IMR-90 (cell line): ENCODE results near the gene ARHGEF18. TPM values are rescaled to one million over a fixed set of nuclear protein-coding genes. Genes with fewer than 3 reads are reported as not detected.
A peak's percentile ranks its signal among the peaks of the same experiment; 100 is the strongest.

ENCODE experiments used
- ATAC-seq: fragments of 200-7000 bp; cut with Tn5 transposase; 2 replicates; pipeline ENCODE4 v1.9.1; 2020; ENCODE audit warnings: low read depth, mild to moderate bottlenecking, moderate library complexity
- BruUV-seq: library from RNA; stranded (reverse); fragments of 400-500 nt; replicated peaks from 2 replicates; lab custom pipeline; 2021; lab: Mats Ljungman, UMichigan
- CTCF ChIA-PET: fragments of 300-600 bp; formaldehyde crosslinking; extraction: SDS; loops from one replicate; lab custom pipeline; 2021; ENCODE audit warnings: antibody characterized with exemption; lab: Yijun Ruan, JAX
- POLR2A ChIA-PET: fragments of 300-600 bp; sonication (Branson Sonifier 250); formaldehyde crosslinking; loops from one replicate; lab custom pipeline; 2022; ENCODE audit warnings: antibody characterized with exemption; ENCODE audit not compliant: unreplicated experiment; lab: Charles Lee
- DNase-seq: peaks from one replicate; pipeline ENCODE4 v3.0.0; 2013
- H2AFZ ChIP-seq: replicated peaks from 2 replicates; pipeline ENCODE3; 2013; ENCODE audit warnings: low read length, mild to moderate bottlenecking; ENCODE audit not compliant: poor library complexity
- H2AK5ac ChIP-seq: 2 replicates; pipeline ENCODE4 v1.6.1; 2013; ENCODE audit warnings: low read depth, low read length, inconsistent platforms
- H2AK9ac ChIP-seq: replicated peaks from 2 replicates; pipeline ENCODE3; 2013; ENCODE audit warnings: mild to moderate bottlenecking, low read depth, low read length, moderate library complexity; ENCODE audit not compliant: poor library complexity
- H2BK120ac ChIP-seq: 2 replicates; pipeline ENCODE4 v1.6.1; 2013; ENCODE audit warnings: low read depth, low read length, inconsistent platforms
- H2BK15ac ChIP-seq: 3 replicates; pipeline ENCODE4 v1.6.1; 2013; ENCODE audit warnings: low read depth, low read length, inconsistent platforms
- H2BK20ac ChIP-seq: 2 replicates; pipeline ENCODE4 v1.6.1; 2013; ENCODE audit warnings: low read depth, mild to moderate bottlenecking, inconsistent platforms, low read length, moderate library complexity
- H2BK5ac ChIP-seq: 2 replicates; pipeline ENCODE4 v1.6.1; 2013; ENCODE audit warnings: mild to moderate bottlenecking, low read depth, low read length, inconsistent platforms; ENCODE audit not compliant: poor library complexity, severe bottlenecking
- H3K14ac ChIP-seq: replicated peaks from 2 replicates; pipeline ENCODE4 v1.6.1; 2013; ENCODE audit warnings: low read depth, low read length, inconsistent platforms
- H3K18ac ChIP-seq: 2 replicates; pipeline ENCODE4 v1.6.1; 2013; ENCODE audit warnings: low read depth, low read length, control low read depth
- H3K23ac ChIP-seq: 2 replicates; pipeline ENCODE4 v1.6.1; 2013; ENCODE audit warnings: low read depth, low read length, inconsistent platforms
- H3K27ac ChIP-seq: 2 replicates; pipeline ENCODE4 v1.5.1; 2013; ENCODE audit warnings: mild to moderate bottlenecking, control low read depth, low read length; ENCODE audit not compliant: insufficient read depth
- H3K27me3 ChIP-seq: 2 replicates; pipeline ENCODE4 v1.6.1; 2013; ENCODE audit warnings: low read length; ENCODE audit not compliant: control insufficient read depth, insufficient read depth
- H3K36me3 ChIP-seq: 2 replicates; pipeline ENCODE4 v1.6.1; 2013; ENCODE audit warnings: low read length, mixed read lengths; ENCODE audit not compliant: control insufficient read depth, insufficient read depth
- H3K4ac ChIP-seq: 2 replicates; pipeline ENCODE4 v1.6.1; 2013; ENCODE audit warnings: low read depth, low read length, inconsistent platforms
- H3K4me1 ChIP-seq: 2 replicates; pipeline ENCODE4 v1.6.1; 2013; ENCODE audit warnings: low read length, mixed read lengths; ENCODE audit not compliant: control insufficient read depth, insufficient read depth
- H3K4me2 ChIP-seq: 2 replicates; pipeline ENCODE4 v1.6.1; 2013; ENCODE audit warnings: low read depth, mild to moderate bottlenecking, control low read depth, low read length, moderate library complexity
- H3K4me3 ChIP-seq: 2 replicates; pipeline ENCODE4 v1.5.1; 2013; ENCODE audit warnings: low read depth, mild to moderate bottlenecking, control low read depth, low read length, moderate library complexity; ENCODE audit not compliant: insufficient read depth
- H3K56ac ChIP-seq: 2 replicates; pipeline ENCODE4 v1.6.1; 2013; ENCODE audit warnings: low read length, inconsistent platforms; ENCODE audit not compliant: insufficient read depth; ENCODE audit errors: extremely low read depth
- H3K79me1 ChIP-seq, 2 experiments: 2 replicates each; pipeline ENCODE4 v1.6.1; 2013; ENCODE audit warnings: low read length in 2 of 2, inconsistent platforms in 1 of 2, low read depth in 1 of 2
- H3K9ac ChIP-seq: 2 replicates; pipeline ENCODE4 v1.6.1; 2013; ENCODE audit warnings: low read depth, low read length, control low read depth
- H3K9me1 ChIP-seq: 2 replicates; pipeline ENCODE4 v1.6.1; 2013; ENCODE audit warnings: low read length, inconsistent platforms; ENCODE audit not compliant: insufficient read depth
- H3K9me3 ChIP-seq: 2 replicates; pipeline ENCODE4 v1.6.1; 2013; ENCODE audit warnings: low read length; ENCODE audit not compliant: control insufficient read depth, insufficient read depth
- H4K20me1 ChIP-seq: 2 replicates; pipeline ENCODE4 v1.6.1; 2013; ENCODE audit warnings: low read length, inconsistent platforms; ENCODE audit not compliant: insufficient read depth
- H4K5ac ChIP-seq: 2 replicates; pipeline ENCODE4 v1.6.1; 2013; ENCODE audit warnings: mild to moderate bottlenecking, low read depth, low read length, control low read depth
- H4K8ac ChIP-seq, 2 experiments: 2 replicates each; pipeline ENCODE4 v1.6.1; 2013; ENCODE audit warnings: low read depth in 2 of 2, low read length in 2 of 2, control low read depth in 1 of 2, inconsistent platforms in 1 of 2
- H4K91ac ChIP-seq: 2 replicates; pipeline ENCODE4 v1.6.1; 2013; ENCODE audit warnings: low read depth, low read length, inconsistent platforms; ENCODE audit not compliant: insufficient read depth
- CEBPB ChIP-seq: IDR thresholded peaks from 2 replicates; pipeline ENCODE4 v1.6.1; 2012; ENCODE audit warnings: low read depth, low read length, improper control_type of control experiment
- CHD1 ChIP-seq: IDR thresholded peaks from 2 replicates; pipeline ENCODE4 v1.6.1; 2012; ENCODE audit warnings: low read depth, low read length, improper control_type of control experiment
- ELK1 ChIP-seq: fragments of 150-350 bp; IDR thresholded peaks from 2 replicates; pipeline ENCODE4 v1.6.1; 2016; ENCODE audit warnings: low read depth, mild to moderate bottlenecking, low read length, moderate library complexity, borderline replicate concordance
- MAZ ChIP-seq: IDR thresholded peaks from 2 replicates; pipeline ENCODE4 v1.6.1; 2012; ENCODE audit warnings: low read depth, mild to moderate bottlenecking, low read length, improper control_type of control experiment, moderate library complexity, borderline replicate concordance
- POLR2A ChIP-seq: IDR thresholded peaks from 2 replicates; pipeline ENCODE4 v1.6.1; 2012; ENCODE audit warnings: mild to moderate bottlenecking, low read depth, low read length
- RCOR1 ChIP-seq: IDR thresholded peaks from 2 replicates; pipeline ENCODE4 v1.6.1; 2012; ENCODE audit warnings: mild to moderate bottlenecking, low read length, improper control_type of control experiment; ENCODE audit not compliant: insufficient replicate concordance
- SMC3 ChIP-seq: fragments of 150-350 bp; IDR thresholded peaks from 2 replicates; pipeline ENCODE4 v1.6.1; 2016; ENCODE audit warnings: low read depth, mild to moderate bottlenecking, antibody characterized with exemption, low read length, moderate library complexity
- WGBS, 2 experiments: methylation state at CpG; one replicate each; pipeline versions ENCODE4 v1.1.5 to v1.1.7; 2013; ENCODE audit warnings: missing lambda C conversion rate in 2 of 2; ENCODE audit not compliant: insufficient read length in 1 of 2; ENCODE audit errors: extremely low coverage in 2 of 2; 5-methylcytosine and 5-hydroxymethylcytosine counted together
- dilution Hi-C: fragments of 300-500 bp; cut with HindIII; formaldehyde crosslinking; loops from one replicate; pipeline ENCODE4 v1.14.3; 2018; ENCODE audit warnings: low sequenced_read_pairs; ENCODE audit not compliant: unreplicated experiment
- in situ Hi-C: fragments of 300-500 bp; cut with MboI; formaldehyde crosslinking; loops from 3 replicates; pipeline ENCODE4 v1.14.3; 2019; ENCODE audit warnings: low sequenced_read_pairs, inconsistent platforms, mixed read lengths
- intact Hi-C: fragments of 100-400 bp; cut with micrococcal nuclease; formaldehyde crosslinking; loops from 2 replicates; pipeline ENCODE4 v1.10.0; 2022
- polyA plus RNA-seq, 3 experiments: library from polyadenylated mRNA; depleted of rRNA; stranded (reverse); fragments of >200 nt; gene quantifications; 2 replicates each; pipeline ENCODE4 v1.2.3, GENCODE V29; 2012; ENCODE audit warnings: low replicate concordance in 1 of 3
- total RNA-seq: library from RNA; depleted of rRNA; stranded (reverse); fragments of >200 nt; gene quantifications from 2 replicates; pipeline ENCODE4 v1.2.3, GENCODE V29; 2012

ARHGEF18 gene
- total and polyA plus RNA-seq, 2 of the 4 experiments (the other 2 are of a cell fraction), result 11.6 to 12.4 TPM

GRCh38 chr19:7360393-7360984 is 11.8 kb downstream of the ARHGEF18 start:
- no peak overlapping the region for H2BK20ac ChIP-seq
- no peak overlapping the region for H2BK5ac ChIP-seq
- H2AK9ac ChIP-seq, result no peak overlapping the region
- no peak overlapping the region for H3K14ac ChIP-seq
- BruUV-seq, result no TSS peak
- H2BK15ac ChIP-seq, result no peak overlapping the region
- no peaks in the 10 kb centered on the region for H3K4me1 ChIP-seq
- ChIA-PET CTCF (interaction anchor here (0.6 kb wide), 2 partner anchors 39 to 154 kb away, joined by 3 to 4 read pairs; no protein-coding TSS in a partner anchor), POLR2A (no interaction called here)
- no peak overlapping the region for H2AK5ac ChIP-seq
- 61% methylated on average over 6 of the region's 8 CpGs; no CpG with 5 or more reads in 1 of the 2 experiments for WGBS, 2 experiments
- no peaks in the 10 kb centered on the region for H4K20me1 ChIP-seq
- peaks cover 1% of the 10 kb centered on the region; the same call in 1 of the 2 replicates for H3K27me3 ChIP-seq
- ATAC-seq, result peak; percentile 67
- no peaks in the 10 kb centered on the region for H3K9me1 ChIP-seq
- H3K4me3 ChIP-seq, result no peak overlapping the region
- H3K9me3 ChIP-seq, result no peaks in the 10 kb centered on the region; the same call in 1 of the 2 replicates
- H2AFZ ChIP-seq, result no peak overlapping the region
- H4K5ac ChIP-seq, result no peak overlapping the region
- no peak overlapping the region for H4K8ac ChIP-seq
- no peak overlapping the region for H3K27ac ChIP-seq
- H3K4ac ChIP-seq, result no peak overlapping the region
- no peak overlapping the region for H3K56ac ChIP-seq
- in situ Hi-C loops (loop anchor here (10.0 kb wide), 1 partner anchor 444 kb away; no protein-coding TSS in a partner anchor), intact Hi-C loops (no loop called here), dilution Hi-C loops (no loop called here)
- no peak for TF ChIP-seq CHD1
- no peak for TF ChIP-seq POLR2A
- no peak for TF ChIP-seq RCOR1
- TF ChIP-seq SMC3, result no peak
- TF ChIP-seq CEBPB, result no peak
- TF ChIP-seq ELK1, result no peak
- no peak for TF ChIP-seq MAZ
- H3K79me1 ChIP-seq, result no peaks in the 10 kb centered on the region
- H3K18ac ChIP-seq, result no peak overlapping the region
- H3K9ac ChIP-seq, result no peak overlapping the region
- H3K23ac ChIP-seq, result no peak overlapping the region
- no peak overlapping the region for H2BK120ac ChIP-seq
- no peaks in the 10 kb centered on the region for H3K36me3 ChIP-seq
- H4K91ac ChIP-seq, result no peak overlapping the region
- H3K4me2 ChIP-seq, result no peak overlapping the region
- DNase-seq, result peak; percentile 16
